HUES6 (cell line): ENCODE data around the gene FRMD6.
A peak's percentile ranks its signal among the peaks of the same experiment; 100 is the strongest.

ENCODE experiments used
- H3K27ac ChIP-seq: 2 replicates; pipeline ENCODE4 v1.7.0; 2013; ENCODE audit warnings: low read depth, mild to moderate bottlenecking, low read length, inconsistent platforms
- H3K27me3 ChIP-seq: 2 replicates; pipeline ENCODE4 v1.6.1; 2013; ENCODE audit warnings: low read length; ENCODE audit not compliant: control insufficient read depth, insufficient read depth
- H3K36me3 ChIP-seq: 2 replicates; pipeline ENCODE4 v1.6.1; 2013; ENCODE audit warnings: low read length; ENCODE audit not compliant: control insufficient read depth, insufficient read depth
- H3K4me1 ChIP-seq: 2 replicates; pipeline ENCODE4 v1.6.1; 2013; ENCODE audit warnings: low read length; ENCODE audit not compliant: control insufficient read depth, insufficient read depth
- H3K4me3 ChIP-seq: 2 replicates; pipeline ENCODE4 v1.5.1; 2013; ENCODE audit warnings: low read depth, low read length
- H3K9ac ChIP-seq: one replicate; pipeline ENCODE4 v1.6.1; 2013; ENCODE audit warnings: mild to moderate bottlenecking, low read length
- H3K9me3 ChIP-seq: 2 replicates; pipeline ENCODE4 v1.6.1; 2013; ENCODE audit warnings: low read depth, low read length; ENCODE audit not compliant: control insufficient read depth, insufficient read depth

FRMD6 gene

DNA sequence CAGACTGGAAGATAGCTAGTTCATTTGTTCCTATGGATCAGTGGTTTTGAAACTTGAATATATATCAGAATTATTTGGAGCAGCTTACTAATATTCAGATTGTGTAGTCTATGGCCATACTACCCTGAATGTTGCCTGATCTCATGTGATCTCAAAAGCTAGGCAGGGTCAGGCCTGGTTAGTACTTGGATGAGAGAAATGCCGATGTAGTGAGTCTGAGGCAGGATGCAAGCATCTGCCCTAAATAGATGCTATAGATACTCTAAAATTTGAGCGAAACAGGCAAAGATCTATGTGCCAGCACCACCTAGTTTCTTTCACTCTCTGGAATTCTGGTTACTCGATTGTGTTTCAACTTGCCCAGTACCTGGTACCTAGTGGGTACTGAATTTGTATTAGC is 40.9 kb downstream of the FRMD6 start:
- no peak overlapping the region for H3K4me3 ChIP-seq
- no peak overlapping the region for H3K9ac ChIP-seq
- no peaks in the 10 kb centered on the region for H3K9me3 ChIP-seq
- H3K36me3 ChIP-seq, result peaks cover 17% of the 10 kb centered on the region; the same call in 1 of the 2 replicates
- no peaks in the 10 kb centered on the region for H3K4me1 ChIP-seq
- H3K27ac ChIP-seq, result no peak overlapping the region
- no peaks in the 10 kb centered on the region for H3K27me3 ChIP-seq

GRCh38 chr14:51697848-51698247 is 46.1 kb downstream of the FRMD6 start:
- Histone ChIP-seq H3K27me3 (no peaks in the 10 kb centered on the region), H3K9me3 (no peaks in the 10 kb centered on the region), H3K4me1 (peaks cover 13% of the 10 kb centered on the region; the same call in 1 of the 2 replicates), H3K27ac (peak overlapping the region; percentile 14; the same call in 1 of the 2 replicates), H3K9ac (no peak overlapping the region), H3K4me3 (no peak overlapping the region), H3K36me3 (peaks cover 14% of the 10 kb centered on the region; the same call in 1 of the 2 replicates)

DNA sequence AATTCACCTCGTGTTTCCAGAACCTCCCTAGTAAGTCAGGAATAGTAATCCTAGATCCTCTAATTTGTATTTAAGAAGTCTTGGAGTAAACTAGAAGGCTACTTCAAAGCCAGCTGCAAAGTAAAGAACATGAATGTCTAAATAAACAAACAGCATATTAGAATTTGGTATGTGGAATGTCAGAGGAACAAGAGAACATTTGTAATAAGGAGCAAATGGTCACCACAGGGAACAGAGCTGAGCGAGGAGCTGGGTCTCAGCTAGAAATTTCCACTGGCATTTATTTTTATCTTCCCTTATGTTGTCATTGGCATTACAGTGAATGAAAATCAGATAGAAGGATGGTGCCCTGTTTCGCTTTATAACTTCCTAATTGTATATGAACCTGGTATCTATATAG is 50.2 kb downstream of the FRMD6 start:
- no peak overlapping the region for H3K9ac ChIP-seq
- H3K27ac ChIP-seq, result no peak overlapping the region
- H3K27me3 ChIP-seq, result no peaks in the 10 kb centered on the region
- H3K4me3 ChIP-seq, result no peak overlapping the region
- H3K4me1 ChIP-seq, result peaks cover 38% of the 10 kb centered on the region
- peaks cover 32% of the 10 kb centered on the region for H3K36me3 ChIP-seq
- no peaks in the 10 kb centered on the region for H3K9me3 ChIP-seq

- Histone ChIP-seq H3K27me3 (no peaks in the 10 kb centered on the region), H3K9ac (no peak overlapping the region), H3K36me3 (peaks cover 43% of the 10 kb centered on the region), H3K27ac (no peak overlapping the region), H3K4me3 (no peak overlapping the region), H3K4me1 (peaks cover 40% of the 10 kb centered on the region), H3K9me3 (no peaks in the 10 kb centered on the region)
Observed at GRCh38 chr14:51703787-51704186, 52.1 kb downstream of the FRMD6 start.

GRCh38 chr14:51704545-51704944 is 52.8 kb downstream of the FRMD6 start:
- Histone ChIP-seq H3K9ac (no peak overlapping the region), H3K27ac (no peak overlapping the region), H3K4me1 (peaks cover 42% of the 10 kb centered on the region), H3K36me3 (peaks cover 46% of the 10 kb centered on the region), H3K4me3 (no peak overlapping the region), H3K27me3 (no peaks in the 10 kb centered on the region), H3K9me3 (no peaks in the 10 kb centered on the region)

- Histone ChIP-seq H3K9me3 (no peaks in the 10 kb centered on the region), H3K4me3 (no peak overlapping the region), H3K4me1 (peaks cover 35% of the 10 kb centered on the region), H3K27me3 (no peaks in the 10 kb centered on the region), H3K36me3 (peaks cover 48% of the 10 kb centered on the region), H3K9ac (no peak overlapping the region), H3K27ac (no peak overlapping the region)
Observed at GRCh38 chr14:51707327-51707726, 55.6 kb downstream of the FRMD6 start.

GRCh38 chr14:51711505-51711904 is 59.8 kb downstream of the FRMD6 start:
- Histone ChIP-seq H3K9me3 (no peaks in the 10 kb centered on the region), H3K27ac (no peak overlapping the region), H3K36me3 (peaks cover 40% of the 10 kb centered on the region), H3K4me1 (peaks cover 18% of the 10 kb centered on the region), H3K27me3 (no peaks in the 10 kb centered on the region), H3K9ac (no peak overlapping the region), H3K4me3 (no peak overlapping the region)

DNA sequence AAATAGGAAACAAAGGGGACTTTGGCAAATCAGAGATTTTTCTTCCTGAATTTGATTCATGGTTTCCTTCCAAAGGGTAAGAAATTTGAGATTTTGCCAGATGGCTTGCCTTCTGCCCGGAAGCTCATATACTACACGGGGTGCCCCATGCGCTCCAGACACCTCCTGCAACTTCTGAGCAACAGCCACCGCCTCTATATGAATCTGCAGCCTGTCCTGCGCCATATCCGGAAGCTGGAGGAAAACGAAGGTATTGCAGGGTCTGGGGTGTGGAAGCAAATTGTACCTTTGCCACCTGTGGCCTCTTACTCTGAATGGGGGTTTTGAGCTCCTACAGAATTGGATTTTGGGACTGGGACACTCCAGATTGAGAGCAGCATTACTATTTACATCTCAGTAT is 63.5 kb downstream of the FRMD6 start:
- peaks cover 56% of the 10 kb centered on the region for H3K36me3 ChIP-seq
- no peaks in the 10 kb centered on the region for H3K9me3 ChIP-seq
- no peak overlapping the region for H3K27ac ChIP-seq
- peaks cover 26% of the 10 kb centered on the region for H3K4me1 ChIP-seq
- H3K4me3 ChIP-seq, result no peak overlapping the region
- no peak overlapping the region for H3K9ac ChIP-seq
- H3K27me3 ChIP-seq, result no peaks in the 10 kb centered on the region

DNA sequence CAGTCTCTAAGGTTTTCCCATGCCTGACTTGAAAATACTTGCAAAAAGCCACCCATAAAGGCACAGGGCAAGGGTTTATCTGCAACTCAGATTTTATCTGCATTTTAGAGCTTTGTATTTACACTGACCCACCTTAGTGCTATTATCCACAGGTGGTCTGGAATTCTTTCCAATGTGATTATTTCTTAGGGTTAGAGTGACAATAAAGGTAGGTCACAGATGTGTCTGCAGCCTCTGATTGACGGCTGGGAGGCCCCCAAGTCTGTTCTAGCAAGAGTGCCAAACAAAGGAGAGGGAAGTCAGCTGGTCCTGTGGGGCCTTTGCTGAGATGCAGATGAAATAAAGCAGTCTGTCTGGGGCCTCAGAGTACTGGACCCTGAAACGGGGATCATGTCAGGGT is 64.0 kb downstream of the FRMD6 start:
- Histone ChIP-seq H3K9ac (no peak overlapping the region), H3K27me3 (no peaks in the 10 kb centered on the region), H3K4me3 (no peak overlapping the region), H3K36me3 (peaks cover 61% of the 10 kb centered on the region), H3K27ac (no peak overlapping the region), H3K9me3 (no peaks in the 10 kb centered on the region), H3K4me1 (peaks cover 26% of the 10 kb centered on the region)

DNA sequence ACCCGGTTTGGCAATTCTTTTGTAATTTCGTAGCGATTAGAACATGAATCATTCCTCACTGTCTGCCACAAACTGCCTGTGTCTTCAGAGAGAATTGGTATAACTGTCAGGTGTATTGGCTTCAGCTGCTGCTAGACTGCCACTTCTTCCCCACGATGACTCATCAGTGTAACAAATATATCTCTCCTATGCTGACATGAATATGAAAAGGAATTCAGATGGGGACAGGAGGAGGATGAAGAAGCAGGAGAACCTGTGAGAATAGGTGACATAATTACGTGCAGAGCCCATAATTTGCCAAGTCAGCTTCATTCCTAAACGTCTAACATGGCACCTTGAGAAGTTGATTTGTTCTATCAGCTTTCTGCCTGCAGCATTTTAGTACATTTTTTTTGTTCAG is 64.9 kb downstream of the FRMD6 start:
- Histone ChIP-seq H3K27me3 (no peaks in the 10 kb centered on the region), H3K36me3 (peaks cover 63% of the 10 kb centered on the region), H3K4me1 (peaks cover 26% of the 10 kb centered on the region), H3K4me3 (no peak overlapping the region), H3K9ac (no peak overlapping the region), H3K9me3 (no peaks in the 10 kb centered on the region), H3K27ac (no peak overlapping the region)

DNA sequence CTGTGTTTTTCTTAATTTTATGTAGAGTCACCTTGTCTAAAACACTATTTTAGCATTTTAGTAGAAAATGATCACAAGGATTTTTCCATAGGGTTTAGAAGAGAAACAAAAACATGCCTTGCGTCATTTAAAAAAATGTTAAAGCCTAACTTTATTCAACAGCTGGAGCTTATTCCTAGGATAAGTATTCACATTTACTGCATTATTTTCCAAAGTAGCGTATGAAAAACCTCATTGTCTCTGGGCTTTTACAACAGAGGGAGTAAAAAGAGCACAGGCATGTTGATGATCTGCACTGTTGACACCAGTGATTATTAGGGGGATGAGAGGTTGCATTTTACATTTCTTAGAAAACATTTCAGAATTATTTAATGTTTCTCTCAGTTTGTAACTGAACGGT is 66.1 kb downstream of the FRMD6 start:
- no peak overlapping the region for H3K9ac ChIP-seq
- H3K27ac ChIP-seq, result peak overlapping the region; percentile 41; the same call in 1 of the 2 replicates
- no peaks in the 10 kb centered on the region for H3K27me3 ChIP-seq
- H3K9me3 ChIP-seq, result no peaks in the 10 kb centered on the region
- peaks cover 26% of the 10 kb centered on the region for H3K4me1 ChIP-seq
- no peak overlapping the region for H3K4me3 ChIP-seq
- peaks cover 70% of the 10 kb centered on the region for H3K36me3 ChIP-seq

GRCh38 chr14:51719955-51720354 is 68.2 kb downstream of the FRMD6 start:
- peaks cover 80% of the 10 kb centered on the region for H3K36me3 ChIP-seq
- H3K27me3 ChIP-seq, result no peaks in the 10 kb centered on the region
- H3K9me3 ChIP-seq, result no peaks in the 10 kb centered on the region
- H3K9ac ChIP-seq, result no peak overlapping the region
- no peak overlapping the region for H3K4me3 ChIP-seq
- peaks cover 26% of the 10 kb centered on the region for H3K4me1 ChIP-seq
- H3K27ac ChIP-seq, result no peak overlapping the region
